ENCODE measurements around the gene DOK5.

- TF ChIP-seq, protein P1, sequence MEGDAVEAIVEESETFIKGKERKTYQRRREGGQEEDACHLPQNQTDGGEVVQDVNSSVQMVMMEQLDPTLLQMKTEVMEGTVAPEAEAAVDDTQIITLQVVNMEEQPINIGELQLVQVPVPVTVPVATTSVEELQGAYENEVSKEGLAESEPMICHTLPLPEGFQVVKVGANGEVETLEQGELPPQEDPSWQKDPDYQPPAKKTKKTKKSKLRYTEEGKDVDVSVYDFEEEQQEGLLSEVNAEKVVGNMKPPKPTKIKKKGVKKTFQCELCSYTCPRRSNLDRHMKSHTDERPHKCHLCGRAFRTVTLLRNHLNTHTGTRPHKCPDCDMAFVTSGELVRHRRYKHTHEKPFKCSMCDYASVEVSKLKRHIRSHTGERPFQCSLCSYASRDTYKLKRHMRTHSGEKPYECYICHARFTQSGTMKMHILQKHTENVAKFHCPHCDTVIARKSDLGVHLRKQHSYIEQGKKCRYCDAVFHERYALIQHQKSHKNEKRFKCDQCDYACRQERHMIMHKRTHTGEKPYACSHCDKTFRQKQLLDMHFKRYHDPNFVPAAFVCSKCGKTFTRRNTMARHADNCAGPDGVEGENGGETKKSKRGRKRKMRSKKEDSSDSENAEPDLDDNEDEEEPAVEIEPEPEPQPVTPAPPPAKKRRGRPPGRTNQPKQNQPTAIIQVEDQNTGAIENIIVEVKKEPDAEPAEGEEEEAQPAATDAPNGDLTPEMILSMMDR (IDR thresholded peaks at IDR 0.05; ENCODE audit: extremely low read depth in 1 of 2, insufficient read depth in 1 of 2, low read depth in 1 of 2, low read length in 2 of 2): no peak
- TF ChIP-seq EZH2 (IDR thresholded peaks at IDR 0.05; ENCODE audit: borderline replicate concordance, low read depth, low read length, severe bottlenecking): no peak
- no peak for TF ChIP-seq POLR2AphosphoS5 (IDR thresholded peaks at IDR 0.05; ENCODE audit: insufficient read depth, low read depth, low read length)
- no peak for TF ChIP-seq GATA2 (IDR thresholded peaks at IDR 0.05; ENCODE audit: insufficient read depth, insufficient read length, low read depth, low read length)
- TF ChIP-seq POLR2A (IDR thresholded peaks at IDR 0.05; ENCODE audit: low read depth, low read length): no peak
- TF ChIP-seq MAX (IDR thresholded peaks at IDR 0.05; ENCODE audit: insufficient read depth, insufficient read length): no peak
These were observed 170.7 kb downstream of the DOK5 start for GRCh38 chr20:54646156-54646517.
